Inflammatory macrophage (primary cell): ENCODE data around the gene RBMS3.

Experiments used
- DNase-seq, 2 donors: peaks; one replicate each; pipeline ENCODE4 v3.0.0-alpha.2; 2020 to 2022

Gene RBMS3

DNA sequence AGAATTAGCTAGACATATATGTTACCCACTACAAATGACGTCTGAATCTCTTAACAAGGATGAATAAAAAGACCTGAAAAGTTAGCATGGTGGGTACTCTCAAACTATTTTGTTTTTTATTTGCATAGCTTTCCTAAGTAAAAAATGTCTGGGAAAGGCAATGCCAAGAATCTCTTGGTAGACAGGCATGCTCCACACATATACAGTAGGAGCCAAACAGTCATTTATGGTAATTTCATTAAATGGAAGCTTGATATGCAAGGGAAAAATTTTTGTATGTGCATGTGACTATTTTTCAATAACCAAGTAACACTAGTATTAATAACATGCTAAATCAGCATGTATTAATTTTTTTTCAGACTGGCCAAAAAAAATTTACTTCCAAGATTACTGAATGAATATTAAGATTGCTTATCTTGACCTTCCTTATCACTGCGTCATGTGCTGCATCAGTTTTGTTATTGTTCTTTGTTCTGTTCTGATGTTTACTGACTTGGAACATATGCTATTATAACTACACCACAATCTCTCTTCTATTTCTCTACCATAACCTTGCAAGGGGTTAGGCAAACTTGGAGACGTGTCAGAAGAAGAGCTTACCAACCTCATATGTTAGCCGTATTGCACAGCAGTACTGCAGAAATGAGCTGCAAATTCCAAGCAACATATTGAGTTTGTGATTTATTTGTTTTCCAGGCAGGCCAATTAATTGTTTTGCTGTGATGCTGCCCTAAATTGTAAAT is 255.3 kb downstream of the RBMS3 start:
- no peak for DNase-seq

DNA sequence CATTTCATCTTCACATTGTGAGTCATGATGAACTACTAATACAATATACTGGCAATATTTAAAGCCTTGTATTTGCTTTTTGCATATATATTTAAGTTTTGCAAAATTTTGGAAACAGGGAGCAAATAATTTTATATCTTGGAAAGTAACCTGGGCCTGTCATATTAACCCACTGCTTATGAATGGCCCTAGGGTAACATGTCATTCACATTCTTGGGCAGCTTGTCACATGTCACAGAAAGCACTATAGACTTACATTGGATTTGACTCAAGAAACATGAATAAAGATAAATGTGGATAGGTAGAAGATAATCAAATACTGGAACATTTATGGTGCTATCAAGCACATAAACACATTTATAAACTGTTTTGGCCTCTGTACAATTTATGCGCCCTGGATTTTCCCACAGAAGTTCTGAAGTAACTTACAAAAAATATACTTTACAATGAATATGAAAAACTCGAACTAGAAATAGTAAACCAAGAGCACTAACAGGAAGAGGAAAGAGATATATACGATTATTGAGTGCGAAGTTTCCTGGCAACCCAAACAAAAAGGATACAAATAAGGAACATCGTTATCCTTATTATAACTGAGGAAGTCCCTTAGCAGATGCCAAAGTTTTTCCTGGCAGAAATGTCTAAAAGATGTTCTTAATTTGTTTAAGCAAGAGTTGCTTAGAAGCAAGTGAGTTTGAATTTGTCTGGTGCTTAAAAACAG is 257.2 kb downstream of the RBMS3 start:
- DNase-seq: no peak

DNA sequence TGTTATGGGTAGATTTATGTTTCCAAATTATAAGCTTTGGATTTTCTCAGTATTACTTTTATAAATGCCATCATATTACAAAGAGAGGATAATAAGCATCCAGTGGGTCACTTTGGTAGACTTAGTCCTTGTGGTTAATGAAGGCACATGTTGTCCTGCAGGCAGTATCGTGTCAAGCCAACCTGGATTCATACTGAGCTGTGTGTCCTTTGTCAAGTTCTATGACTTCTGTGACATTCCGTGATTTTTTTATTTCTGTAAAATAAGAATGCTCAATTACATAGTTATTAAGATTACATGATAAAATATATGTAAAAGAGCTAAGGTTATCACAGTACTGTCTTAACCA is 257.7 kb downstream of the RBMS3 start:
- DNase-seq: no peak

DNA sequence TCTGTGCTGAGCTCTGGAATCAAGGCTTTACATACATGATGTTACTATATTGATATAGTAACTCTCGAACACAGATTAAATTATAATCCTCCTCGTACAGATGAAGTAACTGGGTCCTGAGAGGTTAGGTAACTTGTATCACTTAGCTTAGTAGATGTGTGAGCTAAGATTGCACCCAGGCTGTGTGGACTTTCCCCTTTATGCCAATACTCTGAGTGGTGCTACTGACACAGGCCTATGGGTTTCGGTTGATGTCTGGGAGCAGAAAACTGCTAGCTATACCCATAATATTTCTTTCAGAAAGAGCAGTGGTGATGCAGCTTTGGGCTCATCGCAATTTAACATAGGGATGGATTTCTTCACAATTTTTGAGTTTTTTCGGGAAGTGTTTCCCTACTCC is 259.7 kb downstream of the RBMS3 start:
- DNase-seq: no peak

DNA sequence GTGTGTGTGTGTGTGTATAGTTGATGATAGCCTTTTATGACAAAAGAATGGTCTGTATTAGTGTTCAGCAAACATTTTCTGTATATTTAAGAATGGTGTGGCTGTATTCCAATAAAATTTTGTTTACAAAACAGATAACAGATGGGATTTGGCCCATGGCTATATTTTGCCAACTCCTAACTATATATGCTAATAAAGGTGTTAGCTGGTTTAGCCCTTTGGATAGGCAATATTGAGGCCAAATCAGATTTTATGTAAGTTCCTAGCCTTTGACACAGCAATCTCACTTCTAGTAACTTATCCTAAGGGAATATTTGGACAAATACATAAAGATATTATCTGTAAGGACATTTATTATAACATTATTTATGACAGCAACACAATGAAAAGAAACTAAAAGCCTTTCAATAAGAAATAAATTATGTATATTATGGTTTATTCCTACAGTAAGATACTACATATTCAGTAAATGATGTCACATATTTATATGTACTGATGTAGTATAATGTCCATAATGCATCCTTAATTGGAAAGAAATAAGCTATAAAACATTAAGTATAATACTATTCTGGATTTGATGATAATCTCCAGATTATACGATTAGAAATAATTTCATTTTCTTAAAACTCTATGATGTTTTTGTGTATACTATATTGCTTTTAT is 264.0 kb downstream of the RBMS3 start:
- DNase-seq: no peak

DNA sequence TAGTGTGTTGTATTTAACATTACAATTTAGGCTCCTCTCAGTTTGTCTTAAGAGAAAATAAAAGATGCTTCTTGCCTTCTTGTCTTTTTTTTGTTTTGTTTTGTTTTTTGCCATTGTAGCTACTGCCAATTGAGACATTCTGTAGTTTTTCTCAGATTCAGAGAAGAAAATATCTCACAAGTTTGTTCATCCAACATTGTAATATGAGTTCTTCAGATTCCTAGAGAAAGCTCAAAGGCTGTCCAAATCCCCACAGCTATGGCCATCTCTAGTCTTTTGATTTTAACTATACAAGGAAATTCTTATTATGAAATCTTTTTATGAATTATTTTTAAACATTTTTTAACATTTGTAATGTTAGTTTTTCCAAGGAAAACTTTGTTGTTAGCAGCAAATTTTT is 264.7 kb downstream of the RBMS3 start:
- no peak for DNase-seq

DNA sequence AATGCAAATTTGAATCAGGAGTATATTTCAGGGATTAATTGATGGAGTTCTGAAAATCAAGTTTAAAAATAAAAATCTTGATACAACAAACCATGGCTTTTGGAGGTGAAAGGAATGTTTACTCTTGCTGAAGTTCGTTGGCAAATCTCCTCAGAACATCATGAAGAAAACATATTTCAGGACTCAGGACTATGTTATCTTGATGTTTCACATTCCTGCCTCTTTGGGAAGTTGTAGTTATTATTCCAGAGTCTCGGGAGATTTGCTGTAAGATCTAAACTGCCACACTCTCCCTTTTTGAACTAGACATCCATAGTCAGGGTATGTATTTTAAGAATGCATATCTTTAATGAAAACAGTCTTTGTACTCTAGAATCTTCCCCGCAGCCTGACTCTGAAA is 271.2 kb downstream of the RBMS3 start:
- DNase-seq: no peak

DNA sequence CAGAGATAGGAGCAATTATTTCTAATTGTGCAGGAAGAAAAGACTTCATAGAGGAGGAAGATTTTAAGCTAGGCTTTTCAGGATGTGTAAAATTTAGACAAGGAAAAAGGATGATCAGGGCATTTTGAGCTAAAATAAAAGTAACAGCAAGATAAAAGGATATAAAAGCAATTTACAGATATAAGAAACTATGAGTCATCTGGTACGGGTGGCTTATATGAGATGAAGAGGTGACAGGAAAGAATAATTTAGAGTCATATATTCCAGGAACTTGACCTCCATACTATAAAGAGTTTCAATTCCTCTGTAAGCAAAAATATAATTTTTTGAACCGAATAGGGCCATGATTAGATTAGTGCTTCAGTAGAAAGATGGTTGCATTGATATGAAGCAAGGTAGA is 273.7 kb downstream of the RBMS3 start:
- no peak for DNase-seq

DNA sequence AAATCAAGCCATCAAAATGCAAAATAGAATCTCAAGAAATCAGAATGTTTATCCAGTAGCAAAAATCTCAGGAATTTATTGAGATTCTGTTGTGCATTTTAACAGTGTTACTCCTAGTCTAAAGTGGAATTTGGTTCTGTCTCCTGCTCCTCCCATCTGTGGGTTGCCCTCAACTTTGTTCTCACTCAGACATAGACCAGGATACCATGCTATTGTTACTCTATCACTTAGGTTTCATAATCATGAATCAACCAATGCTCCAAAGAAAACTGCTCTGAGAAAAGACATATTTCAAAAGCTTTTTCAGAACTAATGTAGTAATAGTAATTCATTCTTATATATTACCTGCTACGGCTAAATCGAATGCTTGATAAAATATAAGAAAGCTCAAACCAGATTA is 274.7 kb downstream of the RBMS3 start:
- DNase-seq: no peak

DNA sequence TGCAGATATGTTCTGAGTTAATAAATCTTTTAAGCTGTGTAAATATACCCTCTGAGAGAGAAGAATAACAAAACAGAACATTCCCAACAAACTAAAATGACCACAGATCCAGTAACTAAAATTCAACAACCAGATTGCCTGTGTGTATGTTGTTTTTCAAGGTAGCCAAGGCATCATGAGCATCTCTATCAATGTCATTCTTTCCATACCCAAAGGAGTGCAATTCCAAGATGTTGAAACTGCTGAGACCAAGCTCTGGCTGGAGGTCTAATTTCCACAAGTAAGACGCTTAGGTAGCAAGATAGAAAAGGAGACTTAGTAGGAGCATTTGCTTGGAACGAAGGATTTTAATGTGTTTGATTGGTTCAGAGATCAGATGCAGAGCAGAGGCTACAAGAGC is 276.3 kb downstream of the RBMS3 start:
- DNase-seq: no peak

DNA sequence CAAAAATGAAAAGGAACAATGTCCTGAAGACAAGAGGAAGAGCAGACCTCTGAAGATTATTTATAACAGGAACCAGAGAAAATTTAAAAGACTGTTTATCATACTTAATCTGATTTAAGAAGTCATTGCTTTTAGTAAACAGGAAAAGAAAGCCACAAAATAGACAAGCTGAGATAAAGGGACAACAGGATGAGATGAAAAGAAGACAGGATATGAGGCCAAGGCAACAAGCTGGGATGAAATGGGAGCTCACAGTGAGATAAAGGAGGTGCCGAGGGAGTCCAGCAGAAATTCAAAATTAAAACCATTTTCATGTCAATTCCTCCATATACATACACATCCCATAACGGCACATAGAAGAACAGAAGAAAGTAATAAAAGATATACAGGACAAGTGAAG is 277.0 kb downstream of the RBMS3 start:
- no peak for DNase-seq

DNA sequence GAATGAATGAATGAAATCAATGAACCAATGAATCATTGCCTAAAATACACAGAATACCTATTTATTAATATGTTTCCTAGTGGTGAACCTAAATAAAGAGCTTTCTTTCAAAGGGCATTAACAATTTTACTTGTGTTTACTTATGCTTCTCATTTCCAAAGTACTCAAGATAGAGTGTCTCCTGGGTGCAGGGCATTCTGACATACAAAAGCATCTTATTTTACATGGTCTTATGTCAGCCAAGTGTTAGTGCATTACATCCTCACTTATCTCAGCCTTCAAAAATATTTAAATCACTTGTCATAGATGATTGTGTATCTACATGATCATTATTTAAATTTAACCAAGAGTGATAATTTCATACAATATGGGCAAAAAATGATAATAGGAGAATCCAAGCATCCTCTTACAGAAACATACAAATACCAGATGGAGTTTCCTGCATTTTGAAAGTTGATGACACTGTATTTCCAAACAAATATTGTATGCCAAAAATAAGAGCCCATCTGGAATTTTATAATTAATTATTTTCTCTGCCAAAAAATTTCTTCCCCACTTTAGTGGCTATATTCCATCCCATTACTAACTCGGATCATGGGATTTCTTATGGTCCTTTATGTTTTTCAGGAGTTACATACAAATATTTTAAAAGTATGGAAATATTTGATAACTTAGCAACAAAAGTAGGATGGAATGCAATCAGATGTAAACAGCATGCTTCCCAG is 279.0 kb downstream of the RBMS3 start:
- DNase-seq: no peak

DNA sequence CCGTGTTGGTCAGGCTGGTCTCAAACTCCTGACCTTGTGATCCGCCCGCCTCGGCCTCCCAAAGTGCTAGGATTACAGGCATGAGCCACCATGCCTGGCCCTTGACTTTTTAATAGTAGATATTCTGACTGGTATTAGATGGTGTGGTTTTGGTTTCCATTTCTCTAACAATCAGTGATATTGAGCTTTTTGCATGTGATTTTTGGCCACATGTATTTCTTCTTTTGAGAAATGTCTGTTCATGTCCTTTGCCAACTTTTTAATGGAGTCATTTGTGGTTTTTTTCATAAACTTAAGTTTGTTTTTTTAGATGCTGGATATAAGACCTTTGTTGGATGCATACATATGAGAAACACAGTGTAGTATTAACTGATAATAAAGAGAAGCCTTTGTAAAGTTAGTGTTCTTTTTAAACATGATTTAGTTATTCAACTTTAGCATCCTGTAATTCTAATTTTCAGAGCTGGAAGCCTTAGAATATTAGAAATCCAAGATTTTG is 280.8 kb downstream of the RBMS3 start:
- DNase-seq: no peak

DNA sequence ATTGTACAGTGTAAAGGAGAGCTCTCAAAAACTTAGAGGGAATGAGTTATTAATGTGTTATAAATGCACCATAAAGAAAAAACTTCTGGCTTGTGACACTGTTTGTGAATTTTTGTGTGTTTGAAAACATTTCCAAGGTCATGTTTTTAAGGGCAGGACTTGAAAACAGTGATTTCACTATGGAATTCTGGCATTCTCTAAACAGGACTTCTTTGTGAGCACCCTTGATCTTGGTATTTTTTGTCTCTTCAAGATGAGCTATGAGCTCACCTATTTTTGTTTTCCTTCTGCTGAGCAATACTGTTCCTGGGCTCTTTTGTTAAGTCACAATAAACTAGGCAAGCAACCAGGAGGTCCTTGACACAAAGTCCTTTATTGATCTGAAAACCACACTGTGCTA is 284.4 kb downstream of the RBMS3 start:
- no peak for DNase-seq

DNA sequence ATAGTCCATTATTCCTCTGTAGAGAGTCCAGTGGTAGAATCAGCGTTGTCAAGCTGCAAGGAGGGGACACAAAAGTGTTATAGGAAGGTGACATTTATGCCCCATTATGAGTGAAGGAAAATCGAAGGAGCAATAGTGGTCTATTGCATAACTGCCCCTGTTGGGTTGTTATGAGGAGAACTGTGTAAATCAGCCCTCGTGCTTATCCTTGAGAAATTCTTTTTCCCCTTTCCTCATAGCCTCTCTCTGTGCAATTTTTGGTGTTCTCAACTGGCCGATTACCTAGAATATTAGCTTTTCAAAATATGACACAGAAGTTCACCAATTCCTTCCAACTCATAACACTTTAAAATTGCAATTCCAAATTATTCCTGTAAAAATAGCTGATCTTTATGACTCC is 286.6 kb downstream of the RBMS3 start:
- no peak for DNase-seq

DNA sequence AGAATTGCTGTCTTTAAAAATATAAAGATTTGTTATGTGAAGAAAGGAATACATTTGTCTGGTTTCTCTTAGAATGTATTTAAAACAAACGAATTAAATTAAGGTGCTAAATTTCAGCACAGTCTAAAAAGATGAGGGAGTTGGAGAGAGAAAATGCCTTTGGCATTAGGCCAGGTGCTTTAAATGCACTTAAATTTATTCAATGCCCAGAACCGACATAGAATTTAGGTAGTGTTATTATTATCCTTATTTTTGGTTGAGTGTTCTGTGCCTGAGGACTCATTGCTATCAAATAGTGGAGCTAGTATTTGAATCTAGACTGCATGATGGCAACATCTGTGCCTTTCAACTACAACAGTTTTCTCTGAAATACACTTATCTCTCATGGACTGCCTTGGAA is 287.5 kb downstream of the RBMS3 start:
- no peak for DNase-seq

DNA sequence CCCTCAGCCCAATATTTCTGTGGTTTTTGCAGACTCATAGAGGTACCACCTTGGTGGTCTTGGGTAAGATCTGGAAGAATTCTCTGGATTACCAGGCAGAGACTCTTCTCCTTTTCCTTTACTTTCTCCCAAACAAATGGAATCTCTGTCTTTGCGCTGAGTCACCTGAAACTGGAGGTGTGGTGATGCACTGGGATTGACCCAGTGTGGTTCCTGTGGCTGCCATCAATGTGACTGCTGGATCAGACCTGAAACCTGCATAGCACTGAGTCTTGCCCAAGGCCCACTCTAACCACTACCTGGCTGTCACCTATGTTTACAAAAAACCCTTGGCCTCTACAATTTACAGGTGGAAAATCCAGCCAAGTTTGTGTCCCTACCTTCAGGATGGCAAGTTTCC is 295.3 kb downstream of the RBMS3 start:
- no peak for DNase-seq

DNA sequence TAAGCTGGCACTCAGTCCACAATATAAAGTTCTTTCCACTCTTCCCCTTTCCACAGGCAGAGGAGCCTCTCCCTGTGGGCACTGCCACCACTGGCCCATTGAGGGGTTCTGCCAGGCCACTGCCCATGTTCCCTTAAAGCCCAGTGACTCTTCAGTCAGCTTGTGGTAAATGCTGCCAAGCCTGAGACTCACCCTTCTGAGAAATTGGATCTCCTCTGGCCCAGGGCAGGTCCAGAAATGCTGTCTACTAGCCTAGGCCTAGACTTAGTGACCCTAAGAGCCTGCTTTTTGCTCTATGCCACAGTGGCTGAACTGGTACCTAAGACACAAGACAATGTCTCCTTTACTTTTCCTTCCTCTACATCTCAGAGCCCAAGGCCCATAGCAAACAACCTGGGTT is 295.8 kb downstream of the RBMS3 start:
- DNase-seq: no peak

DNA sequence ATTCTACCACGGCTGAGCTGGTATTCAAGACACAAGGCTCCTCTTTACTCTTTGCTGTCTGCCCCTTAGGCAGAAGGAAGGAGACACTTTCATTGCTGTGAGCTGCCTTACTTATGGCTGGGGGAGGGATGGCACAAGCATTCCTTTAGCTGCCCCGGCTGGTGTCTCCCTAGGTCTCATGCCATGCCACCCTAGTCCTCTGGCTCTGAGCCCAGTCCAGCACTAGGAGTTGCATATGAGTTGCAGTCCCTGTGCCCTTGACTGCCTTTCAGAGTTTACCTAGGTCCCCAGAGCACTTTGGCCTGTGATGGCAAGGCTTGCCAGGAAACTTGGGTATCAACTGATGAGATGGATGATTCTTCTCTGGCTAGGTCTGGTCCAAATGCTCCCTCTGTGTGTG is 296.4 kb downstream of the RBMS3 start:
- DNase-seq: no peak

DNA sequence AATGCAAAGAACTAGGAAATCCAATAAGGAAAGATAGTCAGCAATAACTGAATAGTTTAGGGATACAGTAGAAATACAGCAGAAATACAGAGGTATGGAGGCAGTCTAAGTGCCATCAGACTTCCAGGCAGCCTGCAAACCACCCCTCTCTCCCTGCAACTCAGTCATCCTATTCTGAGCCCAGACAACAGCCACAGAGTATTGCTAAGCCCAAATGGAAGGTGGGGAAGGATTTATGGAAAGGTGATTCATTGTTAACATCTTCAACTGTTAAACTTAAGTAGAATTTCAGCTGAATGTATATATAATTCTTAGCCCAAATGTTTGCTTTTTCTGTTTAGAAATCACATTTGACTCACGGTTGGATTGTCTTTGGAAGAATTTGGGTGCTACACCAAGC is 300.4 kb downstream of the RBMS3 start:
- DNase-seq: no peak

DNA sequence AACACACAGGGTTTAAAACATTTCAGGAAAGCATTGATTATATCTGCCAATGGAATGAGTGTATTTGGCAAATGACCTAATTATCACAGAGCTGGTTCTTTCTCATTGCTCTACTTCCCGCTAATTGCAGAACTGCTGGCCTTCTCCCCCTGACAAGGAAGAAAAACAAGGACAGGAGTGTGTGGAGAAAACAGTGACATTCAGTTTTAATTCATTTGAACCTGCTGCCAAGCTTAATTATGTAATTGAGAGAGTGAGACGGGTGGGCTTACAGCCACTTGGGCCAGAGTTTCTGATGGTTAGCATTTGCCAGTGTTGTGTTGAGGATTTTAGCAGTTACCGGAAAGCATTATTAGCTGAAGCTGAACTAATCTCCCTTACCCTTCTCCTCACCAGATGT is 301.4 kb downstream of the RBMS3 start:
- no peak for DNase-seq

DNA sequence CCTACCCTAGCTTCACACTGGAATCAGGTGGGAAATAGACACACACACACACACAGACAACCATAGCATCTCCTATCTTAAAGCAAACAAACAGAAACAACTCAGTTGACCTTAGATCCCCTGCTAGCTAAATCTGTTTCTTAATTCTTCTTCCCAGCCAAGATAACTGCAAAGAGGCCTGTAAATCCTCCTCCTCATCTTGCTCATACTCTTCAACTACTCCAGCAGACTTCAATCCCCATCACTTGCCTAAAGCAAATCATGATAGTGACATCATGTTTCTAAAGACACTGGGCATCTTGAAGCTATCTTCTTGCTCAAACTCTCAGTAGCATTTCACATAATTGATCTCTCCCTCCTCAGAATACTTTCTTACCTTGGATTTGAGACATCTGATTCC is 303.0 kb downstream of the RBMS3 start:
- no peak for DNase-seq

DNA sequence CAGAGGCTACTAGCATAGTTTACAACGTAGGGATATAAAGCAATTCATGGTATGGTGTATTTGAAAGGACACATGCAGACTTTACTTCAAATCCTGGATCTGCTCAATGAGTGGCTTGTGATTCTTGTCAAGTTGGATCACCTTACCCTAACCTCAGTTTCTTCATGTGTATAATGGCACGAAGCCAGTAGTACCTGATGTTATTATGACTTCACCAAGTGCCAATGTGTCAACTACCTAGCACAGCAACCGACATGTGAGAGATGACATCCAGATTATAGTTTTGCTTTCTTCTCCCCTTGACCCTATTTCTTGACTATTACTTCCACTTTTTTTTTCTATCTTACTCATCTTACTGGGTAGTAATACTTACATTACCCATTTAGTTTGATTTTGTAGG is 304.5 kb downstream of the RBMS3 start:
- no peak for DNase-seq
